Activated CD4-positive, alpha-beta T cell treated with anti-CD3 and anti-CD28 coated beads for 4 hours (primary cell): ENCODE data around the gene MYO18B.

ENCODE experiments used
- DNase-seq, 2 donors: peaks; one replicate each; pipeline ENCODE4 v3.0.0-alpha.2; 2020

Gene MYO18B

DNA sequence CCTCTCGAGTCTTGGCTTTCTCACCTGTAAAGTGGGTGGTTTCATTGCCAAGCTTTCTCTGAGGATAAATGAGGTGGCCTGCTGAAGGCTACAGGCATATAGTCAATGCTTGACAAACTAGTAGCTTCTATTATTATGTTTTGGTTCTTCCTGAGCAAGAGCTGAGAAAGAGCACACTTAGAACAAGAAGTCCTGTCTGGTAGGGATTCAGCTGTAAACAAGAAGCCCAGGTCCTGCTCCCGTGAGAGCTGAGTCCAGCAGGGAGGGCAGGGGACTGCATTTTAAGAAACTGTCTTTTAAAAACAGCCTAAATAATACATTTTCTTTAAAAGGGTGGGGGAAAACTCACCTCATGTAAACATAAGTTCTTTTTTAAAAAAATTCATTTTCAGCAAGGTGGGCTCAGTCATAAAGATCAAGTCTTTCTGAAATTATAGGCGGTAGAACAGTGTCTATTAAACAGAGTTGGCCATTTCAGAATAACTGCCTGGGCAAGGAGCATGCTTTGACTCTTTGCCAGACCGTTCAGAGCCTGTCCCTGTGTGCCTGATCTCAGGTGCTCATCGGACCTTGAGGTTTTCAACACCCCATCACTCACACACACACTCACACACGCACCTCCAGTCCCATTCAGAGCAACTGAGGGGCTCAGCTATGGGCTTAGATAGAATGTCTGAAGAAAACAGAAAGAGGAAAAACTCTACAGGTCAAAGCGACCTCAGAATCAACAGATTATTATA, 29.2 kb upstream of the MYO18B start:
- DNase-seq, result no peak

DNA sequence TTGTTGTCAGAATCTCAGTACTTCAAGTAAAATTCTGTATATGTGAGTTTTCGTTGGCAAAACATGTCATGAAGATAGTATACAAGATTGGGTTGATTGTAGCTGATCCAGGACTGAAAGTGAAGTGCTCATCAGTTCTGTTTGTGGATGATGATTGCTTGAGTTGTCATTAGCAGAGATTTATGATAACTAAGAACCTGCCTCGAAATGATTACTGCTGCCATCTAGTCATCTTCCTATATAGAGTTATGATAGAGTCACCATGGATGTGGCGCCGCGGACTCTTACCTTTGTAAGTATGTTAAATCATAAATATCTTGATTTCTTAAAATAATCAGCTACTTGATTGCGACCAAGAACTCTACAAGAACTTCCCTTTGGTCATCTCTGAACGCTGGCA, 27.9 kb upstream of the MYO18B start:
- DNase-seq, result no peak

DNA sequence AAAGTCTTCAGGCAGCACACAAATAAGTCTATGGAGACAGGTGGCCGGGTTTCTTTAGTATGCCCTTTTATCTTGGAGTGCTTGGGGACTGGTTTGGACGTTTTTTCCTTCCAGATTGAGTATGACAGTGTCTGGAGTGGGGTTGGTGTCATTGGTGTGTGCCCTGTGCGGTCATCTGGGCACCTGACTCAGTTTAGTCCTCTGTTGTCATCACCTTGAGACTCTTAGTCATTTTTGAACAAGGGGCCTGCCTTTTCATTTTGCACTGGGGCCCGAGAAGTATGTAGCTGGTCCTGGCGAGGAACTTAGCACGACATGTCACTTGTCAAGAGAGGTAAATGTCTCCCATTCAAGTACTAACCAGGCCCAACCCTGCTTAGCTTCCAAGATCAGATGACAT, 27.2 kb upstream of the MYO18B start:
- no peak for DNase-seq

- DNase-seq, result no peak
Measured at GRCh38 chr22:25716637-25717036, 25.4 kb upstream of the MYO18B start.

- DNase-seq, result no peak
Measured at GRCh38 chr22:25718135-25718840, 23.7 kb upstream of the MYO18B start.

GRCh38 chr22:25722223-25722622, 19.8 kb upstream of the MYO18B start:
- no peak for DNase-seq

GRCh38 chr22:25722626-25723025, 19.4 kb upstream of the MYO18B start:
- no peak for DNase-seq

GRCh38 chr22:25726241-25726640, 15.7 kb upstream of the MYO18B start:
- no peak for DNase-seq

DNA sequence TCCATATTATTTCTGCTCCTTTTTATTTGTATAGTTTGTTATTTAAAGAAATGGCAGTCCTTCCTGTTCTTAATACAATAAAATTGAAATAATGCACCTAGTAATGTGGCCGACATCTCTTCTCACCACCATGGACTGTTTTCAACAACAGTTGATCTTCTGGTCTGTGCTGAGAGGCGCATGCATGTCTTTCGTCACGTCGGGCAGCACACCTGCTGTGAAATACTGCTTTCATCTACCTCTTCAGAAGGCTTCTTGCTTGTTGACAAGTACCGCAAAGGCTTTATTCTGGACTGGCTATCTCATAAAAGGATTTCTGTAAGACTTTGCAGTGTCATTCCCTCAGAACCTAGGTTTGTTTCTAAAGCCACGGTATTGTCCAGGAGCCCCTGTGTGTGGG, 13.9 kb upstream of the MYO18B start:
- DNase-seq, result no peak

- no peak for DNase-seq
Measured at GRCh38 chr22:25729016-25729995, 12.7 kb upstream of the MYO18B start.

GRCh38 chr22:25735650-25736049, 6.3 kb upstream of the MYO18B start:
- DNase-seq, result no peak

GRCh38 chr22:25736378-25737011, 5.5 kb upstream of the MYO18B start:
- no peak for DNase-seq

DNA sequence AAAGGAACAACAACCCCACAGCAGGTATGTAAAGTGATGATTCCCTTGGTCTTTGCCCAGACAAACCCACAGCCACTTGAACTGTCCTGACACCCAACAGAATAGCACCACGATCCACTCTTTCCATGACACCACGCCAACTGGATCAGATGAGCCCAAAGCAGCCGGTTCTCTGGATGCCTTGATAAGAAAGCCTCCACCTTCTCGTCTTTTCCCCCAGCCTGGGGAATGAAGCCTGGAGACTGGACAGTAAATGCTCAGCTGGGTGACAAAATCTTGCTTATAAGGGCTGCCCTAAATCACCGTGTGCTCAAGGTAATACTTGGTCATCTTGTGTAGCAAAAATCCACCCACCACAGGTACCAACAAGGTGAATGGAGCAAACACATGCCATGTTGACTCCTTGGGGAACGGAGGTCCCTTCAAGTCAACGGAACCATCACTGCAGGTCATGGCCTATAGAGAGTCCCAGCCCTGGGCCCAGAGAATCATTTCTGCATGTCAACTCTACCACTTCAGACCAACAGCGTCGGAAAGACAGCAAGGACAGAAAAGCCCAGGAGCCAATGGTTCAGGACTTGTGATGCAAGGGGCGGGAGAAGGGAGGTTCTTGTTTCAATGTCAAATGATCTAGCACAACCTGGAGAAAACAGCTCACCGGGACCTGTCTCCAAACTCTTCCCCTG, 2.2 kb upstream of the MYO18B start:
- DNase-seq, result no peak

DNA sequence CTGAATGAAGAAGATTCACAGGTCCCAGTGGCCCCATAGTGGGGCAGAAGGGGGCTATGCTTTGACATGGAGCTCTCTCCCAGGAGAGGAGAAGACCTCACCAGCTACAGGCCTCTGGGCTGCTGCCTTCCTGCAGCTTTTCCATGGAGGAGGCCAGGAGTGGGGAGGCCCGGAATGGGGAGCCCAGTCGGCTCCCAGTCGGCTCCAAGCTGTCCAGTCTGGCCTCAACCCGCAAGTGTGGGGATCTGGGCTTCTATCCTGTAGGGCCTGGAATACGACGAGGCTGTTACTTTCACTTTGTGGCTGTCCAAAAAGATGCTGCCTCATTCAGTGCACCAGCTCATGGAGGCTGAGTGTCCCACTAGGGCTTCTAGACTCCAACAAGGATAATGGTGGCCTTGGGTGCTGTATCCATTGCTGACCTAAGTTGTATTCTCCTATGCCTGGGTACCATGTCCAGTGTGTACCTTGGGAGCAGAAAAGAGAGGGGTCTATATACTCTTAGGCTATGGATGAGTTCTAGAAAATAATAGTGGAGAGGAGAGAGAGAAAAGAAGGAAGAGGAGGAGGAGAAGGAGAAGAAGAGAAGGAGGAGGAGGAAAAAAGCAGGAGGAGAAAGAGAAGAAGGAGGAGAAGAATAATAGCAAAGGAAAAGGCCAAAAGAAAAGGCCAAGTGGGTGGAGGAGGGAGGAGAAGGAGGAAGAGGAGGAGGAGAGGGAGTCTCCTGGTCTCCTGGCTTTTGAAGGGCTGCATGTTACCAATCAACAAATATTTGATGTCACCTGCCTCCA, 1.1 kb downstream of the MYO18B start:
- DNase-seq, result no peak

DNA sequence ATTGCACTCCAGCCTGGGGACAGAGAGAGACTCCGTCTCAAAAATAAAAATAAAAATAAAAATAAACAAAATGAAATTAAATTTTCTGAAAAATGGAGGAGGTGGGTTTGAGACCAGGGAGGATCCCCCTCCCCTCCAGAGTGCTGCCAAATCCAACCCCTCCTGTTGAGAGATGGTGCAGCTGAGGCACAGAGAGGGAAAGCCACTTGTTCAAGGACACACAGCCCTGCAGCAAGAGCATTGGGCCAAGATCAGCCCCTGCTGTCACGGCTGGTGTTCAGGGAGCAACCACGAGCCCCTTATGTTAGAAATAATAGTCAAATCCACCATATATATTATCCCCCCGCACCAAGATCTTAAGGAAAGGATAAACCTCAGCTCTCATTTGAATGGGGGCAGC, 2.7 kb downstream of the MYO18B start:
- no peak for DNase-seq

- DNase-seq, result no peak
Measured at GRCh38 chr22:25745341-25746011, 3.5 kb downstream of the MYO18B start.

GRCh38 chr22:25746012-25746373, 4.0 kb downstream of the MYO18B start:
- no peak for DNase-seq

DNA sequence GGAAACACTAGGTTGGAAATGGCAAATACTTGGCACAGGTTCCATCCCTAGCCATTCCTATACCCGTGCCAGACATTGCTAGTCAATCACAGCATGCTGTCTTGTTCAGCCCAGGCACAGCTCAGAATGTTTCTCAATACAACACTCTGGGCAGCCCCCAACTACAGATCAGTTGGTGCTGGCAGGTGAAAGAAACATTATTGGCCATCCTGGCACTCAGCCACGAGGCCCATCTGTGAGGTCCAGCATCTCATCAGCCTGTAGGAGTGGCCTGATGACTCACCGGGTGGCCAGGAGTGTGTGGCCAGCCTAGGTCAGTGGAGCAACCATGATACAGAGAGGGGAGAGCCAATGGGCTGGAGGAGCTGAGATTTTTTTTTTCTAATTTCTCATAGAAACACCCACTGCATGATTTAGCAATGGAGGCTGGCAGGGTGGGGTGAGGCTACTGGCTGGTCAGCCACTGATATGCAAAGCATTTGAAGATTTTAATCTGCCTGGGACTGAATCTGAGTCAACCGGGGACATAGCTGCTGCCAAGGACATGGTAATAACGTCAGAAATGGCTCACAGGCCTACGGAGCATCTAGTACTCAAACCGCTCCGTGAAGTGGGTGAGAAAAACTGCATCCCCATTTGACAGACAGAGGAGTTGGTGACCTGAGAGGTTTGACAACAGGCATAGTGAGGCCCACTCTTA, 5.4 kb downstream of the MYO18B start:
- no peak for DNase-seq

DNA sequence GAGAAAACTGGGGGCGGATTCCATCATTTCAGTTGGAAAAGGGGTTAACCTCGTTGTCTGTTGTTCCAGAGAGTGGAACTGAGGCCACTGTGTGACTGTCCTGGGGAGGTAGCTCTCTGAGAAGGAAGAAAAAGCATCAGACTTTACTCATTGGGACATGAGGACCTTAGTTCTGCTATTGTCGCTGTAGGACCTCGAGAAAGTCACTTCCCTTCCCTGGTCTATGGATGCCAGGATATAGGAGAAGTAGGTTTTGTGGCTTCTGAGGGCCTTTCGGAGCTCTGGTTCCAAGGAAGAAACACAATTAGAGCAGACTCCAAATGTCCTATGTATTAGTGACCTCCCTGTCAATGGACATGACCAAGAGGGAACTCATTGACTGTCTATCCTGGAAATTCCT, 6.2 kb downstream of the MYO18B start:
- no peak for DNase-seq

DNA sequence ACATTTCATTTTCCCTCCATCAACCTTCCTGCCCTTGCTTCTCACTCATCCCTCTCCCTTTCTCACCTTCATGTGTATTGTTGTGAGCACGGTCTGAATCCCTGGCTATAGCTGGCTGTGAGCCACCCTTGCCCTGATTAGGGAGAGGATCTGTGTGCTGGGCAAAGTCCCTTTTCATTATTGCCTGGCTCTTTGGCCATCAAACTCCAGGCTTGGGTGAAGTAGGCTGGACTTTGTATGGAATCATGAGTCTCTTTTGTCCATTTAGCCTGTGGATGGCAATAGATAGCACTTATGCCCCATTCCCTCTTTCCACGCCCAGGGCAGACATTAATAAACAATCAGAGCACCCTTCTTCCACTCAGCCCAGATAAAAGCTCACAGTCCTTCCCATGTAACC, 6.7 kb downstream of the MYO18B start:
- DNase-seq, result no peak
